AG10803 (cell line): ENCODE data around the gene KCNQ1.

Experiments
- DNase-seq: peaks from one replicate; pipeline ENCODE4 v3.0.0; 2010; ENCODE audit warnings: low read depth
- H3K4me3 ChIP-seq: 2 replicates; pipeline ENCODE4 v1.5.1; 2011; ENCODE audit warnings: mild to moderate bottlenecking, low read length, control low read depth
- CTCF ChIP-seq: conservative IDR thresholded peaks from 2 replicates; pipeline ENCODE4 v1.5.1; 2011; ENCODE audit warnings: mild to moderate bottlenecking, low read length, control low read depth, inconsistent platforms

The KCNQ1 gene

GRCh38 chr11:2532704-2533586, 88.1 kb downstream of the KCNQ1 start:
- DNase-seq = peak; percentile 78
- TF ChIP-seq CTCF = peak; percentile 85
- peak overlapping the region; percentile 11 for H3K4me3 ChIP-seq

DNA sequence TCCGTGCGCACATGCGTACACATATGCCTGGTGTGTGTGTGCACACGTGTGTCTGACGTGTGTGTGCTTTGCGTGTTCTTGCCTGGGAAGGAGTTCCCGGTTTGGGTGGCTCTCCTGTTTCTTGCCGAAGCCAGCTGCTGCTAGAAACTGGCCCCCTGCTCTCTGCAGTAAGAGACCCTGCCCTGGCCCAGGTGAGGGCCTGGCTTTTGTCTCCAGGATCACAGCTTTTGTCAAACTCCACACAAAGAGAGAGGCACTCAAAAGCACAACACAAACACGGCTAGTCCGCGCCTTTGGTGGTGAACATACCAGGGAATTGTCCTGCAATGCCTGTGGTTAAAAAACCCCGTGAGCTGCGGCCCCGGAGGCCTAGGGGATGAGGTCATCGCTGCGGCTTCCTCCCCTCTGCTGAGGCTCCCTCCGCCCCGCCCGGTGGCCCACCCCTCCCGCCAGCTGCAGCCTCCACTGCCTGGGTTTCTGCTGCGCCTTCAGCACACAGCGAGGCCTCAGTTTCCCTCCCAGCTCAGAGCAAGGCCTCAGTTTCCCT, 88.9 kb downstream of the KCNQ1 start:
- peak overlapping the region; percentile 5; the same call in 1 of the 2 replicates for H3K4me3 ChIP-seq
- peak; percentile 90 for DNase-seq
- TF ChIP-seq CTCF = no peak

DNA sequence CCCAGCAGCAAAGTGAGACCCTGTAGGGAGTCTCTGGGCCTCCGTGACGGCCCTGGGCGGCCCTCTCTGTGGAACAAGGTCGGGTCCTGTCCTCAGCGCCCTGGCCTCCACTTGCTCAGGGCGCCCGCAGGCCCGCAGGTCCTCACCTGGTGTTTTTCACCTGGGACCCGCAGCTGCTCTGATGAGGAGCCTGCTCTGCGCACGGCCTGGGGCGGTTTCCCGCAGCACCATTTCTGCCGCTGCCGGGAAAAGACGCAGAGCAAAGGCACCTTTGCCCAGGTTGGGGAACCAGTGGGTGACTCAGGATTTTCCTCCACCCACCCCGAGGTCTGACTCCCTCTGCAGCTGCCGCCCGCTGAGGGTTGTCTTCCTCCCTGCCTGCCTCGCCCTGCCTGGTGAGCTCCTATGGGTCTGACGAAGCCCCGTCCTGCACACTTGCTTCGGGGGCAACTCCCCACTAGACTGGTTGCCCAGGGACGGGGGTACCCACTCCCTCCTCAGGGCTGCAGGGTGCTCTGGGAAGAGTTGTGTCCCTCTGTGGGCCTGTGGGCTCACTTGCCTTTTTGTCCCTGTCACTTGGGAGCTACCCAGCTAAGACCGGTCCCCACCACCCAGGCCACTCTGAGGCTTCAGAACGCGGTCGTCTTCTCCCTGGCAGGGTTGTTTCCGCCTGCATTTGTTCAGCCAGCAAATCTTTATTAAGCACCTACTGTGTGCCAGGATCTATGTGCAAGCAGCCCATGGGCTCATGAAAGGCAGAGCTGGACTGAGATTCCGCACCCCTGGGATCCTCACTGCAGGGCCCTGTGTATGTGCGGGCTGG, 89.5 kb downstream of the KCNQ1 start:
- TF ChIP-seq CTCF = no peak
- no peak for DNase-seq
- no peak overlapping the region for H3K4me3 ChIP-seq

- H3K4me3 ChIP-seq = no peak overlapping the region
- DNase-seq = no peak
- no peak for TF ChIP-seq CTCF
These were observed 90.3 kb downstream of the KCNQ1 start for GRCh38 chr11:2534957-2535672.

DNA sequence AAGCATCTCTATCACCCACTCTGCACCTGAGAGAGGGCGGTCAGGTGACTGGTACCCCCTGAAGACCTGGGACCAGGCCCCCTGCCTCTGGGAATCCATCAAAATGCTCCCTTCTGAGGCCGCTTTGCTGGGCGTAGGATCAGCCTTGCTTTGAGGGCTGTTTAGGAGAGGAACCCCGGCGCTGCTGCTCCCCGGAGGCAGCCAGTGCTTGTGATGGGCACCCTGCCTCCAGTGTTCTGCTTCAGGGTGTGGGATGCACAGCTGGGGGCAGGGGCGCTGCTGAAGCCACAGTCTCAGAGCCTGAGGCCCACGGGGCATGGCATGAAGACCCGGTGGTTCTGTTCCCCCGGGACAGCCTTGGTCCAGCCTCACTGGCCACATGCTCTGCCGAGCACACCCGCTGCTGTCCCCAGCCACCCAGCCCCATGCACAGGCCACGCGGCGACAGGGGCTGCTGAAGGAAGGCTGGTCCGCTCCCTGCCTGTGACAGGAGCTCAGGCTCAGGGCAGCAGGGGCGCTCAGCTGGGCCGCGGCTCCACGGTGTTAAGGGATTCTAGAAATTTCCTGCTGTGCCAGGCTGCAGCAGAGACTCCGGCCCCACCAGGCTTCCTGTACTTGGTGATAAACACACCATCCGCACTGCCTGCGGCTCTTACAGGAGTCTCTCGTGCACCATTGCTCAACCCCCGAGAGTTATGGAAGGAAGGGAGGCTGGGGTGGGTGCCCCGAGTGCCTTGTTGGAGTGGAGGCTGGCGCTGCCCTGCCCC, 91.0 kb downstream of the KCNQ1 start:
- TF ChIP-seq CTCF = no peak
- no peak for DNase-seq
- H3K4me3 ChIP-seq = no peak overlapping the region

DNA sequence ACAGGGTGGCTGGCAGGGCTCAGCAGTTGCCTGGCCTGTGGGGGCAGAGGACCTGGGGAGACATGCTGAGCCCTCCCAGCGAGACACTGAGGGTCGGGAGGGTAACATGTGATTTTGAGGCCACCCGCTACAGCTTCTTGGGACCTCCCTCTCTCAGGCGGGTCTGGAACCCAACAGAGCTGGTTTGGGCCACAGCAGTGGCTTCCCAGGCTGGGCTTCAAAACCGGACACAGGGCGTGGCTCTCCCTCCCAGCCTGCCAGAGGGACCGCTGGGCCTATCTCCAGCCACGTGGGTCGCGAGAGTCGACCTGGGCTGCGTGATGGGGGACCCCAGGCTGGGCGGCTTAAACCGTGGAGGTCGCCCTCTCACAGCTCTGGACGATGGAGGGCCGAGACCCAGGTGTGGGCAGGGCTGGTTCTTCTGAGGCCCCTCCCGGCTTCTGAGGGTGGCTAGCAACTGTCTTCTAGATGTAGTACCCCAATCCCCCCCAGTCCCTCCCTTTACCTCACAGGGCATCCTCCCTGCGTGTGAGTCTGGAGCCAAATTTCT, 91.7 kb downstream of the KCNQ1 start:
- no peak for DNase-seq
- no peak overlapping the region for H3K4me3 ChIP-seq
- TF ChIP-seq CTCF = no peak
